SK-MEL-5 (cell line): ENCODE results near the gene RMND1. TPM values are rescaled to one million over a fixed set of nuclear protein-coding genes. Genes with fewer than 3 reads are reported as not detected.
A peak's percentile ranks its signal among the peaks of the same experiment; 100 is the strongest.

Experiments
- DNase-seq: peaks from one replicate; pipeline ENCODE4 v3.0.0-alpha.2; 2016; ENCODE audit warnings: low read depth, low spot score
- in situ Hi-C: cut with HindIII; loops from 2 replicates; pipeline ENCODE4 v1.10.0; 2016; ENCODE audit warnings: low sequenced_read_pairs, high pct_unique_total_duplicates, low pct_unique_long_range_greater_than_20kb
- total RNA-seq: library from RNA; depleted of rRNA; stranded (reverse); fragments of >200 nt; shearing (Covaris generic); gene quantifications from 2 replicates; pipeline ENCODE4 v1.2.3, GENCODE V29; 2014

Gene RMND1
- total RNA-seq, 1 experiment from 2014 or later, result 42.6 TPM

DNA sequence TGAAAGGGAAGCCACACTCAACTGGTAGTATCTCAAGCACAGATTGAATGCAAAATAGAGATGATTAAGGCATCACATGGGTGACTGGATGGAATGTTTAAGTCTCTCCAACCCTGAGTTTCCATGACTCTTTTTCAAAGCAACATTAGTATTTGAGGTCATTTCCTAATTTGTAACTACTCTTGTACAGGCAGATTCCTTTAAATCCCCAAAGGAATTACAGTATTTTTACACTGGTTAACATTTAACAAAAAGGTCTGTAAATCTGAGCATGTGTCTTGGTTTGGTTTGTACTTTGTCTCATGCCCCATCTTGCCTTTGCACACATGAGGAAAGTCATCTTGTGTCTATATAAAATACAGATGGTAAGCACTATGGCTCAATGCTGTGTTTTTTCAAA, 15.1 kb downstream of the RMND1 start:
- DNase-seq, result no peak
- in situ Hi-C loops, result no loop called here

DNA sequence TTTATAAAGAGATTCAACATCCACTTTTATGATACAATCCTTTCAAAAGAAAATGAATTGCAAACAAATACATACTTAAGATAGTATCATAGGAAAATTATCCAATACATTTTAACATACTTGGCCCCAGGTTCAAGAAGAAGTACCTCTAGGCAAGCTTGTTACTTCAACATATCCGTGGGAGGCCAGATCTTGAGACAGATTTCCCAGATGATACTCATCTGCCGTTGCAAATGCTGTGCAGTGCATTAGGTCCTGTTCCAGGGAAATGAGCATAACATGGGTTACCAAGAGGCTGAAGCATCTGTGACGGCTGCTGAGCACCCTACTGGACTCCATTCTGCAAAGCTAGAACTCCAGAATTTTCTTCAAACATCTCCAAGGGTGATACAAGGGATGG, 15.6 kb downstream of the RMND1 start:
- no peak for DNase-seq
- in situ Hi-C loops, result no loop called here

DNA sequence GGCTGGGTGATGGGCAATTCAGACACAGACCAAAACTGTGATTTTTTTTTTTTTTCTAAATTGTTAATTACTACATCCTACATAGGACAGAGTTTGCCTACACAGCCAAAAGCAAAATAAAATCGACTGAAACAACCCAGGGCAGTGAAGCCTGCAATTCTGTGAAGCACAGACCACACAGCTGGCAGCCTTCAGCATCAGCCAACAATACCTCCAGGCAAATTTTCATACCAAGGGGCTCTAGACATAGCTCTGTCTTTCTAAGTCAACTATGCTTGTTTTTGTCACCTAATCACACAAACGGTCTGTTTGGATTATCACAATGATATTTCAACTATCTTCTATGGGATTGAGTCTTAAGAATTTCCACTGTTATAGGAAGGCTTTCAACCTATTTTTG, 17.6 kb downstream of the RMND1 start:
- in situ Hi-C loops, result no loop called here
- DNase-seq, result no peak

DNA sequence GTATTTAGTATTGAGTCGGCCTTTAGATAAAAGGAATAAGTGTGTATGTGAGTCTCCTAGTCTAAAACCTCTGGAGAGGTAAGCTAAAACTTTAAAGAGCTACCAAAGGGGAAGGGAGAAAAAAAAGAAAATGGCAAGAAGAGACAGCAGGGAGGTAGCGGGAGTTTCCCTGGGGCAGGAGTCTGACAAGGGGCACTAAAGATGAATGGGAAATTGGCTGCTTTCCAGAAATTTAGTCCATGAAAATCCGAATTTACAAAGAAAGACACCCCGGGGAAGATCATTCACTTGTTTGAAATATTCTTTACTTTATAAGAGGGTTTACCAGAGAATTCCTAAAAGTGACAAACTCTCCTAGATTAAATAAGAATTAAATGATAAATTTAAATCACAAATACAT, 19.3 kb downstream of the RMND1 start:
- in situ Hi-C loops, result no loop called here
- DNase-seq, result no peak

DNA sequence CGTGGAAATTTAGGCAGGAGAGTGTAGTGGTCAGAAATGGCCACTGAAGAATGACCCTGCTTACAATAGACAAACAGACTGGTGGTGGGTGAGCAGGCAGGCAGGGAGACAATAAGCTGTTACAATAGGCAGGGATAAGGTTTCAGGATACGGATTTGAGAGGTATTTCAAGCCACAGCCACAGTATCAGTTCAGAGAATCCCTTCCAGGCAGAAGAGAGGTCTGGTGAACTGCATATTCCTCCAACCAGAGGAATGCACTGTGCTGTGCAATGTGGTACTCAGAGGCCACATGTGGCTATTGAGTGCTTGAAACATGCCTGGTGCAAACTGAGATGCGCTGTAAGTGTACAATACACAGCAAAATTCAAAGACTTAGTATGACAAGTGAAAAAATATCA, 20.6 kb downstream of the RMND1 start:
- in situ Hi-C loops, result no loop called here
- DNase-seq, result no peak

DNA sequence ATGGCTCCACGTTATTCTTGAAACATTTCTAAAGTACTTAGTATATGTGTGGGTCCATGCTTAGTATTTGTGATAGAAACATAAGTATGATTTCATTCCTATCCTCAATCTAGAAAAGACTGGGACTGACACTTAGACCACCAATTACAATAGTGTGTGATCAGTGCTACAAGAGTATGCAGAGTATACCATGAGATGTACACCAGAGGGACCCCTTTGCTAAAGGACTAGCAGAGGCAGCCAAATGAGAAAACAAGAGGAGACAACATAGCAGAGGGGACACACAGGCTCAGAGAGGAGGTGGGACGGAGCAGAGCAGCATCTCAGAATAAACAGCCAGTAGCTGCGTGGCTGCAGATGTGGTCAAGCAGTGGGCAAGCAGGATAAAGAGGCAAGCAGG, 21.0 kb downstream of the RMND1 start:
- in situ Hi-C loops, result no loop called here
- DNase-seq, result peak; percentile 28

DNA sequence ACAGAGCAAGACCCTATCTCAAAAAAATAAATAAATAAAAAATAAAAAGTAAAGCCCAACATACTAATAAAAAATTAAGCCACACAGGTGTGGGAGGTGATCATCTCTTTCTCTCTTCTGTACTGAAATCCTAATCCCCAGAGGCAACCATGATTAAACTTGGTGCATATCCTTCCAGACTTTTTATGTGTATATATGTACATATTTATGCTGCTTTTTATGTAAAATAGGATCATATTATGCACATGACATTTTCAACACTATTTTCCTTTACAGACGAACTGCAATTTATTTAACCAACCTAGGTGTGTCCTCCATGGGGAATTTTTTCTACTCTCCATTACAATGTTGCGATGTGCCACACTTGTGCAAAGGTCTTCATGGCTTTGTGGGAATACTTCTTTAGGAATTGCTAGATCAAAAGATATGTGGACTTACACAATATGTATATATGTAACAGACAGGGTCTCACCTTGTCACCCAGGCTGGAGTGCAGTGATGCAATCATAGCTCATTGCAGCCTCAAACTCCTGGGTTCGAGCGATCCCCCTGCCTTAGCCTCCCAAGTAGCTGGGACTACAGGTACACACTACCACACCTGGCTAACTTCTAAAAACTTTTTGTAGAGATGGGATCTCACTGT, 23.7 kb downstream of the RMND1 start:
- no peak for DNase-seq
- in situ Hi-C loops, result no loop called here

DNA sequence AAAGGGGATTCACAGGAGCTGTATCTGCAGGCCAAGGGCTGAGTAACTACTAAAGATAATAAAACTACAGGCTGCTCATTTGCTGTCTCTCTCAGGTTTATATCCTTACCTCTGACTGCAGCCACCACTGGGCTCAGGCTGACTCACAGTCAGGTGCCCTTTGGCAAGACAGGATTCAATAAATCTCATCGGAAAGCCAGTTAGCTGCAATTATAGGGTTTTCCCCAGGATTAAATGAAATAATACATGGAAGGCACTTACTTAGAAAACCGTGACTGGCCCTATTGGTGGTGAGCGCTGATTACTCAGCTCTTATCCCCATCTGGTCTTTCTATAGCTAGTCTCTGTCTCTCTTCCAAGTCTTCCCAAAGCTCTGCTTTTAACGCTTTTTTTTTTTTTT, 26.4 kb downstream of the RMND1 start:
- in situ Hi-C loops, result no loop called here
- no peak for DNase-seq

DNA sequence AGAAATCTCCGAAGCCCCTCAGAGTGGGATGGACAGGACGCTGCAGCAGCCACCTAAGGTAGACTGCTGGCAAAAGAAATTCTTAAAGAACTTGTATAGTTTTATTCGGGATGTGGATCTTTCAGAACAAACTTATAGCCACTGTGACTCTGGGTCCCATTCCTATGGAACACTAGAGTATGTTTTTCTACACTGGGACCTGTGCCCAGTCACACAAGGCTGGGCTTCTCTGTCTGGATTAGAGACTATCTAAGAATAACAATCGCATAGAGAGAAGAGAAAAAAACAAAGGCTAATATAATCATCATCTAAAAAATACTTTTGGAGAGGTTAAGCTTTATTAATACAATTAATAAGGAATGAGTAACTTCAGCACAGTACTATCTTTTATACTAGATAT, 28.9 kb downstream of the RMND1 start:
- no peak for DNase-seq
- in situ Hi-C loops, result no loop called here

DNA sequence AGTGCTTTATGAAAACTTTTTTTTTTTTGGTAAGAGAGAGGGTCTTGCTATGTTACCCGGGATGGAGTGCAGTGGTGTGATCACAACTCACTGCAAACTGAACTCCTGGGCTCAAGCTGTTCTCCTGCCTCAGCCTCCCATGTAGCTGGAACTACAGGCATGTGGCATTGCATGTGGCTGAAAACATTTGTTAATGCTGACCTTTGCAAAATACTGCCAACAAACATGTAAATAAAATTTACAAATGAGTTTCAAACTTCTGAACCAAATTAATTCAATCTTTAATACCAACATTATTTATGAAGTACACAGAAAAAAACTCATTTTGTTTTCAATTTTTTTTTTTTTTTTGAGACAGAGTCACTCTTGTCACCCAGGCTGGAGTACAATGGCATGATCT, 34.4 kb downstream of the RMND1 start:
- in situ Hi-C loops, result no loop called here
- DNase-seq, result no peak

DNA sequence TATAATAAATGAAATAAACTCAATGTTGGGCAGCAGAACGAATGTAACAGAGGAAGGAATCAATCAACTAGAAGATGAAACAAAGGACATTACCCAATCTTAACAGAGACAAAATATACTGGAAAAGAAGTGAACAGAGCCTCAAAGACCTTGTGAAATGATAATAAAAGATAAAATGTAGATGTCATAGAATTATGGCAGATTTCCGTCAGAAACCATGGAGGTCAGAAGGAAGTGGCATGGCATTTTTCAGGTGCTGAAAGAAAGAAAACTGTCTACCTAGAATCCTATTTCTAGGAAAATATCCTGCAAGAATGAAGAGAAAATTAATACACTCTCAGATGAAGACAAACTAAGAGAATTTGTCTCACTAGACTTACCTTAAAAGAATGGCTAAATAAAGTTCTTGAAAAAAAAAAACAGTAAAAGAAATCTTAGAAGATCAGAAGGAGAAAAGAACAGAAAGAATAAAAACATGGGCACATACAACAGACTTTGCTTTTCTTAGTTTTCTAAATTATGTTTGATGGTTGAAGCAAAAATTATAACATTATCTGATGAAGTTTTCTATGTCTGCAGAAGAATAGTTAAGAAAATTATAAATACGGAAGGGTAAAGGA, 37.2 kb downstream of the RMND1 start:
- in situ Hi-C loops, result no loop called here
- no peak for DNase-seq

DNA sequence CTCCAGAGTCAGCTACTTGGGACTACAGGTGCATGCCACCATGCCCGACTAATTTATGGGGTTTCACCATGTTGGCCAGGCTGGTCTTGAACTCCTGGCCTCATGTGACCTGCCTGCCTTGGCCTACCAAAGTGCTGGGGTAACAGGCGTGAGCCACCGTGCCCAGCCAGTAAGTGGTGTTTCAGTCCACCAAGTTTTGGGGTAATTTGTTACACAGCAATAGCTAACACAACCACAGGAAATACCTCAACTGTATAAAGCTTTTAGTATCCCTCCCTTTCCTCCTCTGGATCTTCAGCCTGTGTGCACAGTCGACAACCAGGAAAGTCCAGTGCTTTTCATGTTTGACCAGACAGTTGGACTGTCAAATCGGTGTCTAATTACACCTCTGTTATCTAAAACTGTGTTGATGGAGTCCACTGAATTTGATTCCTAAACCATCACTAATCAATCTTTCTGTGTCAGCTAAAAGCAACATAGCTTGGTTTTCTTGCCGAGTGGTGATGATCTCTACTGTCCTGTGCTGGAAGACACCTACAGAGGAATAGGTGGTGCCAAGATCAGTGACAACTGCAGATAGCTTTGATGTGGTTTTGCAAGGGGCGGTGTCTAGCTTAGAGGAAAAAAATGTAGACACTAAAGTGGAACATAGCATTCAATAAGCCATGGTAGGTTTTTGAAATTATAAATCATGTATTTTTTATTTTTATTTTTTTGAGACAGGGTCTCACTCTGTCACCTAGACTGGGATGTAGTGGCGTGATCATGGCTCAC, 38.4 kb downstream of the RMND1 start:
- in situ Hi-C loops, result no loop called here
- DNase-seq, result no peak

DNA sequence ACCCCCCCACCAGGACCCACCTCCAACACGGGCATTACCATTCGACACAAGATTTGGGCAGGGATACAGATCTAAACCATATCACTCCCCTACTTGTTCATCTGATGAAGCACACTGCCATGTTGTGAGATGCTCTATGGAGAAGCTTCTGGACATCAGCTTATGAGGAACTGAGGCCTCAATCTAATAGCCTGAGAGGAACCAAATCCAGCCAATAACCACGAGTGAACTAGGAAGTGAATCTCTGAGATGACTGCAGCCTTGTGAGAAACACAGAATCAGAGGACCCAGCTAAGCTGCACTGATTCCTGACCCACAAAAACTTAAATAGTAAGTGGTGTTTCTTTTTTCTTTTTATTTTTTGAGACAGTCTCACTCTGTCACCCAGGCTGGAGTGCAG, 39.0 kb downstream of the RMND1 start:
- in situ Hi-C loops, result no loop called here
- no peak for DNase-seq

DNA sequence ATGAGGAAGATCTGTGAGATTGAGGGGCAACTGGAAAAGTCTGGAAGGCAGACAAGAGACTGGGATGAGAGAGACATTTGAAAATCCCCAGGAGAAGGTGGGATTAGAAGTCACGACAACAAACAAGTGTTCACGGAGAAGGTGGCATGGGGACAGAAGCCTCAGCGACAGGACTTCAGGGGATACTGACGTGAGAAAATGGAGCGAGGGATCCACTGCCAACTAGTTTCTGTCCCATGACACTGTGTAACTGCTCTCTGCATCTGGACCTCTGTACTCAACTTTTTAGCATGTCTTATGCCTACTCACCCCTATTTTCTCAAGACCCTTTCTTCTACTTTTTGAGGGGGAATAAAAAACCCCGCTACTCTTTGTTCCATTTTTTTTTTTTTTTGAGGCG, 42.2 kb downstream of the RMND1 start:
- no peak for DNase-seq
- in situ Hi-C loops, result no loop called here

DNA sequence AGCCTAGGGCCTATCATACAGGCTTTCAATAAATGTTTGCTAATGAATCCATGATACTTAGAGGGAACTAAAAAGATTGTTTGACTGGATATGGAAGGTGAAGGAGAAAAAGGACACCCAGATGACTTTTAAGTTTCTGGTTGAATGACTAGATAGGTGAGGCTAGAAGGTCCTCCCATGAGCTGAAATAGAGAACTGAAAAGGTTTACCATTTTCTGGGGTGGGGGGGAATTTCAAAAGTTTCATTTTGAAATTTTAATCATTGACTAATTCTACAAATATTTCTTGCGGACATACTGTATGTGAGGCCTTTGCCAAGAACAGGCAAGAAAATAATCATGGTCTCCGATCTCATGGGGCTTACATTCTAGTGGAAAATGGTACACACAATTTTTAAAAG, 42.7 kb downstream of the RMND1 start:
- no peak for DNase-seq
- in situ Hi-C loops, result no loop called here

DNA sequence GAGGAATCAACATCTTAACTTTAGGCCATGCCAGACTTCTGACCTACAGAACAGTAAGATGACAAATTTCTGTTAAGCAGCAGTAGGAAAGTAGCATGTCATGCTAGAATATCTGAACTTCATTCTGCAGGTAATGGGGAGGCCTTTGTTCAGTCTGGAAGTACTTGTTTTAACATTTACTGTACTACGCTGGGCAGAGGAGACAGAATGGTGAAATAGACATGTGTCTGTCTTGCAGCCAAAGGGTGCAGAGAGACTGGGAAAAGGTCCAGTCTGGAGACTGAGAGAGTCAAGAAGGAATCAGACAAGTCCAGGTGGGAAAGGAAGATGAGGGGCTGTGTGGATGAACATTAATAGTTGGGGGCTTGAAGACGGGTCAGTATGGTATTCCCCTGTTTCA, 43.1 kb downstream of the RMND1 start:
- in situ Hi-C loops, result no loop called here
- DNase-seq, result no peak

DNA sequence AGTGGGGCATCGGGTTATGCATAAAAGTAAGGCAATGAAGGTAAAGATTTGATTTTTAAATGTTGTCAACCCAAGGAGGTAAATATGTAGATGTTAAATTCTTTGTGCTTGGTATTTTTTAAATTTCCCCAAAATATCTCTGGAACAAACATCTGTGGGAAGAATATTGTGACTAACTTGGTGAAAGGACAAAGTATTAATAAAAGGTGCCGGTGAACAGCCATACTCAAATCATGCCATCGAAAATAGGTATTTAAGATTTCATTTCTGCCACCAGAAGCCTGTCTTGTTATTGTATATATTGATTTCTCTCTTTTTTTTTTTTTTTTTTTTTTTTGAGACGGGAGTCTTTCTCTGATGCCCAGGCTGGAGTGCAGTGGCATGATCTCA, 48.0 kb downstream of the RMND1 start:
- DNase-seq, result no peak
- in situ Hi-C loops, result no loop called here

DNA sequence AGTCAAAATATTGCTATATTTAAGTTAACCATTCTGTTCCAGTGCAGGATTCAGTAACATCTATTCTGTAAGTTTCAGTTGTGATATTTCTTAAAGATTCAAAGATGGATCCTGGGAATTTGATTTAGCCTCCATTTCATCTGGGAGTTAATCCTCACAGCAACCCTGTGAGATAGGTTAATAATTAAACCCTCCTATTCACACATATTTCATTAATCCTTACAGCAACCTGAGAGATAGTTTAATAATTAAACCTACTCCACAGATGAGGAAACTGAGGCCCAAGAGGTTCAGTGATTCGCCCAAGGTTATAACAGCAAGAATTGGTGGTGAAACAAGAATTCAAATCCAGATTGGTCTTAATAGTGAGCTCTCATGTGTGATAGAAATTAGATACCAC, 49.7 kb downstream of the RMND1 start:
- in situ Hi-C loops, result no loop called here
- no peak for DNase-seq

DNA sequence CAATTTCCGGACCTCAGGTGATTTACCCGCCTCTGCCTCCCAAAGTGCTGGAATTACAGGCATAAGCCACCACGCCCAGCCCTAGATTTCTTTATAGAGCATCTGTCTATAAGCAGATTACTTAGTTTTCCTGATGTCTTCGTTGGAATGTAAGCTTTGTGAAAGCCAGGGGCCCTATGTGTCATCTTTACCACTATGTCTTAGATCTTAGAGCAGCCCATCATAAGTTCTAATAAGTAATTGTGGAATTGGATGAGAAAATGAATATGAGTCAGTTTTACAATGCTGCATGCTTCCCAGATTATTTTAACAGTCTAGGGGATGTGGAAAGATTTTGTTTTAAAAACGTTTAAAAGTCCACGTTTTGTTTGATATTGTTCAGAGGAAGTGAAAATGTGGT, 51.5 kb downstream of the RMND1 start:
- in situ Hi-C loops, result no loop called here
- DNase-seq, result no peak
